ENCODE results near the gene TBC1D1.

TBC1D1 gene

DNA sequence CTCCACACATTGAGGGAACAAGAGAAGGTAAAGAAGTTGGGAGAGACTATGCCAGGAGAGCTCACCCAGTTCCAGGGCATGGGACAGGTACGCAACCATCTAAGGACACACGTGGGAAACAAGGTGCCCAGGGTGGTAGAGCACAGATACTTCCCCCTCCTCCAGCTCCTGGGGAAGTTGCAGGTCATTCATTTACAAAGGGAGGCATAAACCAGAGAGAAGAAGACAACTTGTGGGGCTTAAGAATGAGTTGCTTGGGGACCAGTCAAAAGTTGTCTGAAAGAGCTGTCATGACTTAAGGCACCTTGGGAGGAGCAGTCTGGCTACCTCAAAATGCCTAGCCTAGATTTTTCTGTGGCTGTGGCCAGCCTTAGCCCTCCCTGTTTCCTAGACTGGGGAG, 255.5 kb downstream of the TBC1D1 start:
- DNase-seq (ENCODE audit: low read depth): no peak
- TF ChIP-seq, protein P1, sequence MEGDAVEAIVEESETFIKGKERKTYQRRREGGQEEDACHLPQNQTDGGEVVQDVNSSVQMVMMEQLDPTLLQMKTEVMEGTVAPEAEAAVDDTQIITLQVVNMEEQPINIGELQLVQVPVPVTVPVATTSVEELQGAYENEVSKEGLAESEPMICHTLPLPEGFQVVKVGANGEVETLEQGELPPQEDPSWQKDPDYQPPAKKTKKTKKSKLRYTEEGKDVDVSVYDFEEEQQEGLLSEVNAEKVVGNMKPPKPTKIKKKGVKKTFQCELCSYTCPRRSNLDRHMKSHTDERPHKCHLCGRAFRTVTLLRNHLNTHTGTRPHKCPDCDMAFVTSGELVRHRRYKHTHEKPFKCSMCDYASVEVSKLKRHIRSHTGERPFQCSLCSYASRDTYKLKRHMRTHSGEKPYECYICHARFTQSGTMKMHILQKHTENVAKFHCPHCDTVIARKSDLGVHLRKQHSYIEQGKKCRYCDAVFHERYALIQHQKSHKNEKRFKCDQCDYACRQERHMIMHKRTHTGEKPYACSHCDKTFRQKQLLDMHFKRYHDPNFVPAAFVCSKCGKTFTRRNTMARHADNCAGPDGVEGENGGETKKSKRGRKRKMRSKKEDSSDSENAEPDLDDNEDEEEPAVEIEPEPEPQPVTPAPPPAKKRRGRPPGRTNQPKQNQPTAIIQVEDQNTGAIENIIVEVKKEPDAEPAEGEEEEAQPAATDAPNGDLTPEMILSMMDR (IDR thresholded peaks at IDR 0.05; ENCODE audit: control insufficient read depth, extremely low read depth, insufficient read depth): no peak
- no peak overlapping the region for H3K4me3 ChIP-seq (ENCODE audit: low read depth, low read length)

DNA sequence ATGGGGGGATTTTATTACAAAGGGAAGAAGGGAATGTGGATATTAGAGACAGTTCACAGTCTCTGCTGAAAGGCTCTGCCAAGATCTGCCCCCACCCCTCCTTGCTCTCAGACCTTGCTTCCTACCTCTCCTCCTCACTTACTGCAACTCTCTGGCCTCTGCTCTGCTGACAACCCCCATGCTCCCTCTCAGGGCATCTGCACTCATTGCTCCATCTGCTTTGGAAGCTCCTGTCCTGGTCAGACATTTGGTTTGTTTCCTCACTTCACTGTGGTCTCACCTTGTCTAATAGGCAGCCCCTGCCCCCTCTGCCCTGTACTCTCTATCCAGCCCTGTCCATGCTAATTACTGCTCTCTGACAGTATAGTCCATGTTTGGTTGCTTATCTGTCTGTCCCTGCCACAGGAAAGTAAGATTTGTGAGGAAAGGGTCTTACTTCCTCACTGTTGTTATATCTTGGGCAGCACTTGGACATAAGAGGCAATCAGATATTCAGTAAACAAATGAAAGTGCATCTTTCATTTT, 258.6 kb downstream of the TBC1D1 start:
- TF ChIP-seq, protein P1 (IDR thresholded peaks at IDR 0.05; ENCODE audit: control insufficient read depth, extremely low read depth, insufficient read depth): no peak

DNA sequence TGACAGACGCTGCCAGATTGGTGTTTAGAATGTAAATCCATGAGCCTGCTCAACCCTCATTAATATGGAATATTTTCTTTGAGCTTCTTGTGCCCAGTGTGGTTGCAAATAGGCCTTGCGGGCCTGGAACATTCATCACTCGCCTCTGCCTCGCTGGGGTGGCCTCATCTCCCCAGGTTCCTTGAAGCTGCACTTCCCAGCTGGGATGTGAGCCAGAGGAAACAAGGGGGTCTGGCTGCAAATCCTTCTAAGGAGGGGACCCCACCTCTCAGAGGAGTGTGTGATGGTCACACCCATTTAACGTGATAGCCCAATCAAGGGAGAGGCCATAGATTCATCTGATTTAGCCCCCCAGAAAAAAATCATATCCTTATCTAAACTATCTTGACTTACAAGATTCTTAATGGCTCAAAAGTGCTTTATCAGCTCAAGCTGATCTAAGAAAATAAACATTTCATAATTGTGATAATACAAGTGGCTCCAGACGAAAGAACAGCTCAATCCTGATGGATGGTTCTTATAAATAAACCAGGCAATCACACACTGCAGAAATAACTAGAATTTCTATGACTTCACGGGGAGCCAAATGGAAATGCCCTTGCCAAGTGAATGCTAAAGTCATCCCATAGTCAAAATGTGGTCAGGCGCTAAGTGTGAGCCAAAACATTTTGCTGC, 259.2 kb downstream of the TBC1D1 start:
- TF ChIP-seq, protein P1 (IDR thresholded peaks at IDR 0.05; ENCODE audit: control insufficient read depth, extremely low read depth, insufficient read depth): no peak
- no peak for DNase-seq (ENCODE audit: low read depth)
- H3K4me3 ChIP-seq (ENCODE audit: low read depth, low read length): no peak overlapping the region

More for the DNA sequence above, 258.6 kb downstream of the TBC1D1 start:
- DNase-seq (ENCODE audit: low read depth): no peak
- H3K4me3 ChIP-seq (ENCODE audit: low read depth, low read length): no peak overlapping the region

DNA sequence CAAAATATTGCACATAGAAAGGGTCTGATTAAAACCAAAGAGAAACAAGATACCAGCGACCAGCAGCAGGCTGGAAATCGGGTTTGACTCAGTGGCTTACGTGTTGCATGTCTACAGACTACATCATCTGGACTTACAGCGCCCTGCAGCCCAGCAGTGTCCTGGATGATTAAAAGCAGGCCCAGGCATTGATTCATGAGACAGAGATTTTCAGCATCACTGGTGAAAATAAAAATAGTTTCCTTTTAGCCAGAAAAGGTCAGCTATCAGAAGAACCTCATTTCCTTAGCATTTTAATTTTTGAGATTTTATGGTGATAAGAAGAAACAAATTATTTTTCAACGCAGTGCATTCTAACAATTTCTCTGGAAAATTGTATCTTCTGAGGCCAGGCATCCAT, 259.9 kb downstream of the TBC1D1 start:
- no peak for DNase-seq (ENCODE audit: low read depth)
- TF ChIP-seq, protein P1 (IDR thresholded peaks at IDR 0.05; ENCODE audit: control insufficient read depth, extremely low read depth, insufficient read depth): no peak
- H3K4me3 ChIP-seq (ENCODE audit: low read depth, low read length): no peak overlapping the region

DNA sequence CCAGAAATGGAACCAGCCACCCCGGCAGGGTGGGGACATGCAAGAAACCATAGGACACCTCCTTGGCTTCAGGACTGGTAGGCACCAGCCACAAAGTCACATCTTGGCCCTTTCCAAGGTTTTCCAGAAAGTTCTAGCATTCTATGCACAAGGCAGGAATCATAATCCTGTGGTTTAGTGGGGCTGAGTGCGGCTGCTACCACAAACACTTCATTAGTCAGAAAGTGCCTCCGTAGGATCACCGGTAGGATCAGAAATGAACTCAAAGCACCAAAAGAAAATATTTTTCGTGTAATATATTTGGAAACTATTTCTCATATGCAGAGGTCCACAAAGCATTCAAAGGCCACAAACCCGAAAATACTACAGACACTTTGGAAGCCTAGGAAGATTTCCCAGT, 261.0 kb downstream of the TBC1D1 start:
- TF ChIP-seq, protein P1 (IDR thresholded peaks at IDR 0.05; ENCODE audit: control insufficient read depth, extremely low read depth, insufficient read depth): no peak

DNA sequence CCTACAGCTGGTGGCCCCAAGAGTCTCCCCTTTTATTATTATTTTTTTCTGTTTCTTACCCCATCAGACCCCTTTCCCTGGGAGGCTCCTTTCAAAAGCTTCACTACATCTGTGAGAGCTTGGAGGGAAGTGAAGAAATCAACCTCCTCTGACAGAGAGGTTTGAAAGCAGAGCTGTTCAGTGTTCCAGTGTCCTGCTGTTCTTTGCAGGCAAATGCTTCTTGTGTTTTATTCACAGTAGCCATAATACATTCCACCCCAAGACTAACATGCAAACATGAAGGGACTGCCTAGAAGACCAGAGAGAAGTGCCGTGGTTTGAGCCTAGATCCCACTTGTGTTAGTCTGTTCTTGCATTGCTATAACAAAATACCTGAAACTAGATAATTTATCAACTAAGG, 261.4 kb downstream of the TBC1D1 start:
- no peak overlapping the region for H3K4me3 ChIP-seq (ENCODE audit: low read depth, low read length)
- DNase-seq (ENCODE audit: low read depth): no peak
- TF ChIP-seq, protein P1 (IDR thresholded peaks at IDR 0.05; ENCODE audit: control insufficient read depth, extremely low read depth, insufficient read depth): no peak

More for the DNA sequence above, 261.0 kb downstream of the TBC1D1 start:
- no peak for DNase-seq (ENCODE audit: low read depth)
- no peak overlapping the region for H3K4me3 ChIP-seq (ENCODE audit: low read depth, low read length)
